ENCODE data around the gene SP3.

Gene SP3

DNA sequence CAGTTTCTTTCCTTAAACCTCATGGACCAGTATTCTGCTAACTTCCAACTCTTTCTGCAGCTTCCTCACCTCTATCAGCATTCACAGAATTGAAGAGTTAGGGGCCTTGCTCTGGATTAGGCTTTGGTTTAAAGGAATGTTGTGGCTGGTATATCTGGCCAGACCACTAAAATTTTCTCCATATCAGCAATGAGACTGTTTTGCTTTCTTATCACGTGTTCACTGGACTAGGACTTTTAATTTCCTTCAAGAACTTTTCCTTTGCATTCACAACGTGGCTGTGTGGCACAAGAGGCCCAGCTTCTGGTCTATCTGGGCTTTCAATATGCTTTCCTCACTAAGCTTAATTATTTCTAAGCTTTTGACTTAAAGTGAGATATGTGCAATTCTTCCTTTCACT, 33.4 kb downstream of the SP3 start:
- H3K4me3 ChIP-seq (ENCODE audit: low read depth in 1 of 2, low read length in 2 of 2): no peak overlapping the region
- peaks cover 100% of the 10 kb centered on the region for H3K79me2 ChIP-seq (ENCODE audit: insufficient read depth, low read length)
- H3K27ac ChIP-seq (ENCODE audit: low read length): no peak overlapping the region
- H4K20me1 ChIP-seq (ENCODE audit: insufficient read depth, low read length): peaks cover 91% of the 10 kb centered on the region
- ATAC-seq (ENCODE audit: insufficient read depth, low read depth): no peak
- no peak for DNase-seq
- H3K9ac ChIP-seq (ENCODE audit: low read depth, low read length): no peak overlapping the region
- TF ChIP-seq CTCF (IDR thresholded peaks at IDR 0.05; ENCODE audit: borderline replicate concordance, extremely low read depth, low read length, poor library complexity, severe bottlenecking) (no peak), EZH2 (IDR thresholded peaks at IDR 0.05; ENCODE audit: borderline replicate concordance, low read depth, low read length, severe bottlenecking) (no peak)
- no peaks in the 10 kb centered on the region for H3K9me3 ChIP-seq (ENCODE audit: insufficient read depth, low read length, severe bottlenecking)
- H3K36me3 ChIP-seq (ENCODE audit: insufficient read depth, low read length): peaks cover 58% of the 10 kb centered on the region
- no peak overlapping the region for H3K4me2 ChIP-seq (ENCODE audit: insufficient read depth, low read length)
- no peaks in the 10 kb centered on the region for H3K27me3 ChIP-seq (ENCODE audit: insufficient read depth, low read length, poor library complexity)
- H2AFZ ChIP-seq (ENCODE audit: low read depth, low read length): no peak overlapping the region
- no peaks in the 10 kb centered on the region for H3K4me1 ChIP-seq (ENCODE audit: insufficient read depth, low read length)

DNA sequence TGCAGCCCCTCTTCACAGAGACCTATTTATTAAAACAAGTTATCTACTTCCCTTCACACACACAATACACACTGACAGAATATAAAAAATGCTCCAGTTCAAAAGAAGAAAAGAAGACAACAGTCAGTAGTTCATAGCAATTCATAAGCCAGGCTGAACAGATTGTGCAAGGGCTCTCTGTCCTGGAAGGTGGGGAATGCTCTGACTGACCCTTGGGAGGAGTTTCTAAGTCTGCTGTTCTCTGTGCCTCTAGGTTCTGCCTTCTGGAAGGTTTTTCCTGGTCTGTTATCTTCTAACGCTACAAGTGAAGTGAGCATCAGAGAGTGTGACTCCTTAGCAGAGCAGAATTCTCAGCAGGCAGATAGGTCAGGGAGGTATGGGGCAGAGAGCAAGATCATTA, 35.7 kb downstream of the SP3 start:
- TF ChIP-seq EZH2 (IDR thresholded peaks at IDR 0.05; ENCODE audit: borderline replicate concordance, low read depth, low read length, severe bottlenecking): no peak
- TF ChIP-seq CTCF (IDR thresholded peaks at IDR 0.05; ENCODE audit: borderline replicate concordance, extremely low read depth, low read length, poor library complexity, severe bottlenecking): no peak
- Histone ChIP-seq H3K79me2 (ENCODE audit: insufficient read depth, low read length) (peaks cover 100% of the 10 kb centered on the region), H3K9ac (ENCODE audit: low read depth, low read length) (no peak overlapping the region), H3K4me2 (ENCODE audit: insufficient read depth, low read length) (no peak overlapping the region), H3K36me3 (ENCODE audit: insufficient read depth, low read length) (peaks cover 50% of the 10 kb centered on the region), H4K20me1 (ENCODE audit: insufficient read depth, low read length) (peaks cover 87% of the 10 kb centered on the region), H2AFZ (ENCODE audit: low read depth, low read length) (no peak overlapping the region), H3K4me3 (ENCODE audit: low read depth in 1 of 2, low read length in 2 of 2) (no peak overlapping the region), H3K9me3 (ENCODE audit: insufficient read depth, low read length, severe bottlenecking) (no peaks in the 10 kb centered on the region), H3K27ac (ENCODE audit: low read length) (no peak overlapping the region), H3K27me3 (ENCODE audit: insufficient read depth, low read length, poor library complexity) (no peaks in the 10 kb centered on the region), H3K4me1 (ENCODE audit: insufficient read depth, low read length) (no peaks in the 10 kb centered on the region)
- ATAC-seq (ENCODE audit: insufficient read depth, low read depth): no peak
- DNase-seq: no peak

DNA sequence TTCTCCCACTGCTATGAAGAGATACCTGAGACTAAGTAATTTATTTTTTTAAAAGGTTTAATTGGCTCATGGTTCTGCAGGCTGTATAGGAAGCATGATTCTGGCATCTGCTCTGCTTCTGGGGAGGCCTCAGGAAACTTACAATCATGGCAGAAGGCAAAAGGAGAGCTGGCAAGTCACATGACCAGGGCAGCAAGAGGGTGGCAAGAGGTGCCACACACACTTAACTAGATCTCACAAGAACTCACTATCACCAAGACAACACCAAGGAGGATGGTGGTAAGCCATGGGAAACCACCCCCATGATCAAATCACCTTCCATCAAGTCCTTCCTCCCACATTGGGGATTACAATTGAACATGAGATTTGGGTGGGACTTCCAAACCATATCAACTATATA, 38.3 kb downstream of the SP3 start:
- no peak overlapping the region for H3K9ac ChIP-seq (ENCODE audit: low read depth, low read length)
- no peak for ATAC-seq (ENCODE audit: insufficient read depth, low read depth)
- H3K4me2 ChIP-seq (ENCODE audit: insufficient read depth, low read length): no peak overlapping the region
- no peak overlapping the region for H2AFZ ChIP-seq (ENCODE audit: low read depth, low read length)
- DNase-seq: no peak
- H3K4me3 ChIP-seq (ENCODE audit: low read depth in 1 of 2, low read length in 2 of 2): no peak overlapping the region
- peaks cover 82% of the 10 kb centered on the region for H4K20me1 ChIP-seq (ENCODE audit: insufficient read depth, low read length)
- no peaks in the 10 kb centered on the region for H3K4me1 ChIP-seq (ENCODE audit: insufficient read depth, low read length)
- TF ChIP-seq EZH2 (IDR thresholded peaks at IDR 0.05; ENCODE audit: borderline replicate concordance, low read depth, low read length, severe bottlenecking): no peak
- TF ChIP-seq CTCF (IDR thresholded peaks at IDR 0.05; ENCODE audit: borderline replicate concordance, extremely low read depth, low read length, poor library complexity, severe bottlenecking): no peak
- H3K27me3 ChIP-seq (ENCODE audit: insufficient read depth, low read length, poor library complexity): no peaks in the 10 kb centered on the region
- no peaks in the 10 kb centered on the region for H3K9me3 ChIP-seq (ENCODE audit: insufficient read depth, low read length, severe bottlenecking)
- H3K27ac ChIP-seq (ENCODE audit: low read length): no peak overlapping the region
- peaks cover 100% of the 10 kb centered on the region for H3K79me2 ChIP-seq (ENCODE audit: insufficient read depth, low read length)
- peaks cover 38% of the 10 kb centered on the region for H3K36me3 ChIP-seq (ENCODE audit: insufficient read depth, low read length)

DNA sequence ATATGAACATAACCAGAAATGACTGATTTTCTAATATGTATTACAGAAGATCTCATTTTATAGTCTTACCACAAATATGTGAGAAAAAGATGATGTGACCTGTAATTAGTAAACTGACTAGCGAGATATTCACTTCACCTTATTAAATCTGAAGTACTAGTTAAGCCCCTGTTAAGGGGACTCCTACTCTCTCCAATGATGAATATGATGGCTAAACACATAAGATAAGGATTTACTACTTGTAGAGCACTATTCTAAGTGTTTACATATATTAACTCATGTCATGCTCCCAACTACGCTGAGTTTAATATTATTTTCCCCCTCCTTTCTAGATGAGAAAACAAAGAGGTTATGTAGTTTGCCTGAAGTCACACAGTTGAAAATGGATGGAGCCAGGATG, 40.9 kb downstream of the SP3 start:
- no peak for DNase-seq
- no peak for TF ChIP-seq CTCF (IDR thresholded peaks at IDR 0.05; ENCODE audit: borderline replicate concordance, extremely low read depth, low read length, poor library complexity, severe bottlenecking)
- TF ChIP-seq EZH2 (IDR thresholded peaks at IDR 0.05; ENCODE audit: borderline replicate concordance, low read depth, low read length, severe bottlenecking): no peak
- no peak overlapping the region for H3K27ac ChIP-seq (ENCODE audit: low read length)
- H2AFZ ChIP-seq (ENCODE audit: low read depth, low read length): no peak overlapping the region
- H3K4me3 ChIP-seq (ENCODE audit: low read depth in 1 of 2, low read length in 2 of 2): no peak overlapping the region
- H3K4me2 ChIP-seq (ENCODE audit: insufficient read depth, low read length): no peak overlapping the region
- peaks cover 99% of the 10 kb centered on the region for H3K79me2 ChIP-seq (ENCODE audit: insufficient read depth, low read length)
- no peak overlapping the region for H3K9ac ChIP-seq (ENCODE audit: low read depth, low read length)
- H4K20me1 ChIP-seq (ENCODE audit: insufficient read depth, low read length): peaks cover 81% of the 10 kb centered on the region
- no peaks in the 10 kb centered on the region for H3K27me3 ChIP-seq (ENCODE audit: insufficient read depth, low read length, poor library complexity)
- ATAC-seq (ENCODE audit: insufficient read depth, low read depth): no peak
- peaks cover 39% of the 10 kb centered on the region for H3K36me3 ChIP-seq (ENCODE audit: insufficient read depth, low read length)
- H3K9me3 ChIP-seq (ENCODE audit: insufficient read depth, low read length, severe bottlenecking): no peaks in the 10 kb centered on the region
- H3K4me1 ChIP-seq (ENCODE audit: insufficient read depth, low read length): no peaks in the 10 kb centered on the region

All from DND-41 (cell line).